DND-41 (cell line): ENCODE results near the gene B4GALT6.

Source experiments
- EZH2 ChIP-seq: IDR thresholded peaks from 3 replicates; pipeline ENCODE4 v1.6.1; 2012; ENCODE audit warnings: borderline replicate concordance, low read depth, mild to moderate bottlenecking, moderate library complexity, low read length, inconsistent platforms; ENCODE audit not compliant: severe bottlenecking
- TF ChIP-seq, protein P1 (sequence below): IDR thresholded peaks from 2 replicates; pipeline ENCODE4 v1.5.1; 2012; ENCODE audit warnings: borderline replicate concordance, low read length, moderate library complexity, mild to moderate bottlenecking; ENCODE audit not compliant: poor library complexity, severe bottlenecking; ENCODE audit errors: extremely low read depth

DNA sequence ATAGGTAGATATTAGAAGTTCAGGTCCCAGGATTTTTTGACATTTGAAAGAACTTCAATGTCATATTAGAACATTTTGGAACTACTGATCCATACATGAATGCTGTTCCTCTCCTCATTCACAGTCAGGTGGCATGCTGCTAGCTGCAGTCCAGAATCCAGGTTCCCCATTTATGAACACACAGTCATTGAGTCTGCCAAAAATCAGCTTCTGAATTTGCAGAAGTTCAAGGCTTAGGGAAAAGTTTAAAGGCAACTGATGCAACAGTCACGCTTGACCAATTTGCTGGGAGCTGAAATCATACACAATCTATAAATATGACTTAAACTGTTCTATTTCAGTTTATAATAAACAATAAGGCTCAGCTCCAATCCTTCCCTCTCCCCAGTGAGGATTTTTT lies 110.0 kb downstream of the B4GALT6 start:
- TF ChIP-seq, protein P1, sequence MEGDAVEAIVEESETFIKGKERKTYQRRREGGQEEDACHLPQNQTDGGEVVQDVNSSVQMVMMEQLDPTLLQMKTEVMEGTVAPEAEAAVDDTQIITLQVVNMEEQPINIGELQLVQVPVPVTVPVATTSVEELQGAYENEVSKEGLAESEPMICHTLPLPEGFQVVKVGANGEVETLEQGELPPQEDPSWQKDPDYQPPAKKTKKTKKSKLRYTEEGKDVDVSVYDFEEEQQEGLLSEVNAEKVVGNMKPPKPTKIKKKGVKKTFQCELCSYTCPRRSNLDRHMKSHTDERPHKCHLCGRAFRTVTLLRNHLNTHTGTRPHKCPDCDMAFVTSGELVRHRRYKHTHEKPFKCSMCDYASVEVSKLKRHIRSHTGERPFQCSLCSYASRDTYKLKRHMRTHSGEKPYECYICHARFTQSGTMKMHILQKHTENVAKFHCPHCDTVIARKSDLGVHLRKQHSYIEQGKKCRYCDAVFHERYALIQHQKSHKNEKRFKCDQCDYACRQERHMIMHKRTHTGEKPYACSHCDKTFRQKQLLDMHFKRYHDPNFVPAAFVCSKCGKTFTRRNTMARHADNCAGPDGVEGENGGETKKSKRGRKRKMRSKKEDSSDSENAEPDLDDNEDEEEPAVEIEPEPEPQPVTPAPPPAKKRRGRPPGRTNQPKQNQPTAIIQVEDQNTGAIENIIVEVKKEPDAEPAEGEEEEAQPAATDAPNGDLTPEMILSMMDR, result no peak
- no peak for TF ChIP-seq EZH2
